Panc1 (cell line): ENCODE results near the gene LDLRAP1.

Source experiments
- CTCF ChIP-seq: fragments of 450-650 bp; IDR thresholded peaks from 2 replicates; pipeline ENCODE4 v1.5.1; 2017; ENCODE audit warnings: mild to moderate bottlenecking
- POLR2AphosphoS5 ChIP-seq: IDR thresholded peaks from 2 replicates; pipeline ENCODE4 v1.6.1; 2012; ENCODE audit warnings: mild to moderate bottlenecking, low read depth, low read length, moderate library complexity
- REST ChIP-seq, 2 experiments: IDR thresholded peaks; 2 replicates each; pipeline ENCODE4 v1.6.1; 2011 to 2012; ENCODE audit warnings: low read depth in 2 of 2, control low read depth in 1 of 2, low read length in 1 of 2, mild to moderate bottlenecking in 1 of 2, moderate library complexity in 1 of 2; ENCODE audit not compliant: insufficient read depth in 1 of 2
- TCF7L2 ChIP-seq: IDR thresholded peaks from 2 replicates; pipeline ENCODE4 v1.6.1; 2011; ENCODE audit warnings: mild to moderate bottlenecking, low read depth, low read length, inconsistent platforms

- TF ChIP-seq CTCF: no peak
- no peak for TF ChIP-seq REST (IDR thresholded peaks at IDR 0.05; ENCODE audit: insufficient read depth in 1 of 2, low read depth in 2 of 2, low read length in 1 of 2)
- TF ChIP-seq POLR2AphosphoS5: no peak
- TF ChIP-seq TCF7L2: no peak
Observed at GRCh38 chr1:25528881-25529517, 14.4 kb upstream of the LDLRAP1 start.
